Osteoblast (primary cell): ENCODE data around the gene HMBS. TPM values are rescaled to one million over a fixed set of nuclear protein-coding genes. Genes with fewer than 3 reads are reported as not detected.
"Not testable (repeated sequence)": the region's sequence is repeated elsewhere in the genome, so short reads cannot be mapped to it uniquely, and the experiment has no call there.

Source experiments
- DNase-seq: peaks from one replicate; pipeline ENCODE4 v3.0.0; 2011; ENCODE audit warnings: low spot score, mixed read lengths; ENCODE audit not compliant: insufficient read length; ENCODE audit errors: missing footprints
- H2AFZ ChIP-seq: 2 replicates; pipeline ENCODE4 v1.6.0; 2011; ENCODE audit warnings: mild to moderate bottlenecking, low read length
- H3K27ac ChIP-seq: 2 replicates; pipeline ENCODE4 v1.5.1; 2011; ENCODE audit warnings: mild to moderate bottlenecking, low read depth, low read length, moderate library complexity
- H3K27me3 ChIP-seq: 2 replicates; pipeline ENCODE4 v1.6.0; 2012; ENCODE audit warnings: mild to moderate bottlenecking, control low read depth, inconsistent platforms, low read length, moderate library complexity; ENCODE audit not compliant: insufficient read depth
- H3K36me3 ChIP-seq: 2 replicates; pipeline ENCODE4 v1.5.1; 2011; ENCODE audit warnings: mild to moderate bottlenecking, low read length, control low read depth, moderate library complexity; ENCODE audit not compliant: insufficient read depth
- H3K4me1 ChIP-seq: 2 replicates; pipeline ENCODE4 v1.5.1; 2011; ENCODE audit warnings: mild to moderate bottlenecking, low read length, control low read depth, moderate library complexity; ENCODE audit not compliant: insufficient read depth
- H3K4me2 ChIP-seq: 2 replicates; pipeline ENCODE4 v1.6.0; 2011; ENCODE audit warnings: mild to moderate bottlenecking, low read length; ENCODE audit not compliant: insufficient read depth
- H3K4me3 ChIP-seq: fragments of 200-600 bp; sonication (generic); 3 replicates; pipeline ENCODE4 v1.5.1; 2012; ENCODE audit warnings: mild to moderate bottlenecking, low read length, inconsistent platforms; ENCODE audit not compliant: insufficient read depth
- H3K79me2 ChIP-seq: 2 replicates; pipeline ENCODE4 v1.6.0; 2012; ENCODE audit warnings: mild to moderate bottlenecking, low read length, control low read depth, inconsistent platforms; ENCODE audit not compliant: insufficient read depth
- H3K9me3 ChIP-seq: 2 replicates; pipeline ENCODE4 v1.5.1; 2011; ENCODE audit warnings: low read depth, low read length, control low read depth
- H4K20me1 ChIP-seq: 2 replicates; pipeline ENCODE4 v1.6.0; 2012; ENCODE audit warnings: mild to moderate bottlenecking, low read length, control low read depth; ENCODE audit not compliant: insufficient read depth
- CTCF ChIP-seq: IDR thresholded peaks from 2 replicates; pipeline ENCODE4 v1.5.1; 2011; ENCODE audit warnings: mild to moderate bottlenecking, low read depth, low read length, moderate library complexity; ENCODE audit errors: extremely low read depth
- total RNA-seq: library from RNA; depleted of rRNA; stranded (reverse); fragments of >200 nt; gene quantifications from 2 replicates; pipeline ENCODE4 v1.2.3, GENCODE V29; 2012

Gene HMBS
- total RNA-seq, result 5.0 and 8.7 TPM in 2 replicates

DNA sequence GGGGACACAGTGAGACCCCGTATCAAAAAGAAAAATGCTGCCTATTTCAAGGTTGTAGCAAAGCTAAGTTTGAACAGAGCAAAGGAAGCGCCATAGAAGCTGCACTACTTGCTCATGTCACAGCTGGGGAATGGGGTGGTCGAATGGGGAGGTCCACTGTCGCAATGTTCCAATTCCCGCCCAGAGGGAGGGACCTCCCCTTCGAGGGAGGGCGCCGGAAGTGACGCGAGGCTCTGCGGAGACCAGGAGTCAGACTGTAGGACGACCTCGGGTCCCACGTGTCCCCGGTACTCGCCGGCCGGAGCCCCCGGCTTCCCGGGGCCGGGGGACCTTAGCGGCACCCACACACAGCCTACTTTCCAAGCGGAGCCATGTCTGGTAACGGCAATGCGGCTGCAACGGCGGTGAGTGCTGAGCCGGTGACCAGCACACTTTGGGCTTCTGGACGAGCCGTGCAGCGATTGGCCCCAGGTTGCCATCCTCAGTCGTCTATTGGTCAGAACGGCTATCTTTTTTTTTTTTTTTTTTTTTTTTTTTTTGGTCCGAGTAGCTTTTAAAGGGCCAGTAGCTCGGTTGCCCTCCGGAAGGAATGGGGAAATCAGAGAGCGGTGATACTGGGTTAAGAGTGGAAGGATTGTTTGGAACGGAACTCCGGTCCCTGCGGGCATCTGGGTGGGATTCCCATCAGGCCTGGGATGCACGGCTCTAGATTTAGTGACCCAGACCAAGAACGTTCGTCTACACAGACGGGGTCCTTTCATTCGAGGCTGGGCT is at the start of gene HMBS:
TSS of gene HMBS (plus strand) at position 219 of the 774 bp plus-strand sequence. CDS start at position 372, 153 bp downstream.
- no peak for TF ChIP-seq CTCF
- H3K4me3 ChIP-seq, result peak within 1 kb of the TSS; percentile 93
- H3K79me2 ChIP-seq, result peaks cover 26% of the 10 kb centered on the region
- peak within 1 kb of the TSS; percentile 93 for H3K27ac ChIP-seq
- peaks cover 11% of the 10 kb centered on the region for H3K4me1 ChIP-seq
- H3K9me3 ChIP-seq, result no peaks in the 10 kb centered on the region
- H3K4me2 ChIP-seq, result peak within 1 kb of the TSS; percentile 99
- H3K36me3 ChIP-seq, result peaks cover 24% of the 10 kb centered on the region
- no peaks in the 10 kb centered on the region for H4K20me1 ChIP-seq
- H3K27me3 ChIP-seq, result no peaks in the 10 kb centered on the region
- DNase-seq, result peak; percentile 96
- peak within 1 kb of the TSS; percentile 90 for H2AFZ ChIP-seq

DNA sequence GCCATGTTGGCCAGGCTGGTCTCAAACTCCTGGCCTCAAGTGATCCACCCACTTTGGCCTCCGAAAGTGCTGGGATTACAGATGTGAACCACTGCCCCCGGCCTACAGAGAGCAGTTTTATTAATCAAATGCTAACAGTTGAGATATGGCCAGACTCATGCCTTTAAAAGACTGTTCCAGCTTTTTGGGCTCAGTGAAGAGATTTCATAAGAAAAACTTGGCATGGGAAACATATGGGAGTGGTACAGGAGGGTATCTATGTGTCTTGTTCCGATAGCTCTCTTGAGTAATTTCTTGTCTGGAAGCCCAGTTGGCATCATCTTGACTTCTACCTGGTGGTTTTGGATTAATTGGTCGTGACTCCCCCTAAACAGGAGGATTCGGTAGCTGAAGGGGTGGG is 45.8 kb upstream of the HMBS start:
- H2AFZ ChIP-seq, result no peak overlapping the region
- H3K4me1 ChIP-seq, result no peaks in the 10 kb centered on the region
- H3K27ac ChIP-seq, result no peak overlapping the region
- H3K79me2 ChIP-seq, result no peaks in the 10 kb centered on the region
- no peaks in the 10 kb centered on the region for H3K9me3 ChIP-seq
- DNase-seq, result no peak
- H3K4me2 ChIP-seq, result no peak overlapping the region
- H3K4me3 ChIP-seq, result no peak overlapping the region
- H3K36me3 ChIP-seq, result no peaks in the 10 kb centered on the region
- no peak for TF ChIP-seq CTCF
- H4K20me1 ChIP-seq, result no peaks in the 10 kb centered on the region
- no peaks in the 10 kb centered on the region for H3K27me3 ChIP-seq

DNA sequence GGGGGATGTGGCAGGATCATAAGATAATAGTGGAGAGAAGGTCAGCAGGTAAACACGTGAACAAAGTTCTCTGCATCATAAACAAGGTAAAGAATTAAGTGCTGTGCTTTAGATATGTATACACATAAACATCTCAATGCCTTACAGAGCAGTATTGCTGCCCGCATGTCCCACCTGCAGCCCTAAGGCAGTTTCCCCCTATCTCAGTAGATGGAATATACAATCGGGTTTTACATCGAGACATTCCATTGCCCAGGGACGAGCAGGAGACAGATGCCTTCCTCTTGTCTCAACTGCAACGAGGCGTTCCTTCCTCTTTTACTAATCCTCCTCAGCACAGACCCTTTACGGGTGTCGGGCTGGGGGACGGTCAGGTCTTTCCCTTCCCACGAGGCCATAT is 45.2 kb upstream of the HMBS start:
- not testable (repeated sequence) for H3K36me3 ChIP-seq, H3K4me2 ChIP-seq, H3K4me3 ChIP-seq, H2AFZ ChIP-seq, H3K4me1 ChIP-seq, H4K20me1 ChIP-seq, H3K79me2 ChIP-seq, H3K27ac ChIP-seq, H3K27me3 ChIP-seq, DNase-seq, H3K9me3 ChIP-seq

GRCh38 chr11:119041821-119042514 is 42.7 kb upstream of the HMBS start:
- H3K36me3 ChIP-seq, result peaks cover 25% of the 10 kb centered on the region
- no peak overlapping the region for H3K4me3 ChIP-seq
- H3K4me1 ChIP-seq, result no peaks in the 10 kb centered on the region
- no peaks in the 10 kb centered on the region for H3K27me3 ChIP-seq
- H3K9me3 ChIP-seq, result no peaks in the 10 kb centered on the region
- no peak overlapping the region for H2AFZ ChIP-seq
- H3K4me2 ChIP-seq, result no peak overlapping the region
- no peak for DNase-seq
- H3K79me2 ChIP-seq, result no peaks in the 10 kb centered on the region
- H3K27ac ChIP-seq, result no peak overlapping the region
- no peak for TF ChIP-seq CTCF
- H4K20me1 ChIP-seq, result no peaks in the 10 kb centered on the region
